Activated CD8-positive, alpha-beta T cell treated with anti-CD3 and anti-CD28 coated beads, Interleukin-2, amount 10 ng/mL, durations not matched to agents 7 days and 5 days (primary cell): ENCODE results near the gene DENND1A. TPM values are rescaled to one million over a fixed set of nuclear protein-coding genes. Genes with fewer than 3 reads are reported as not detected.
A peak's percentile ranks its signal among the peaks of the same experiment; 100 is the strongest.

Source experiments
- ATAC-seq: fragments of 150-1000 bp; cut with Tn5 transposase; one replicate; pipeline ENCODE4 v1.10.0; 2021; ENCODE audit warnings: moderate library complexity
- CTCF ChIA-PET: fragments of 350-600 bp; sonication (Branson Sonifier 250); formaldehyde crosslinking; loops from one replicate; lab custom pipeline; 2021; ENCODE audit warnings: antibody characterized with exemption; lab: Charles Lee
- POLR2A ChIA-PET: fragments of 350-600 bp; sonication (Branson Sonifier 250); formaldehyde crosslinking; loops from one replicate; lab custom pipeline; 2021; ENCODE audit warnings: antibody characterized with exemption; lab: Charles Lee
- DNase-seq: peaks from one replicate; pipeline ENCODE4 v3.0.0-alpha.2; 2020
- H3K27ac Mint-ChIP-seq: one replicate; pipeline ENCODE4 v1.8.0; 2021; ENCODE audit warnings: mild to moderate bottlenecking, mixed read lengths
- H3K27me3 Mint-ChIP-seq: one replicate; pipeline ENCODE4 v1.8.0; 2021; ENCODE audit warnings: low read depth, mixed read lengths
- H3K36me3 Mint-ChIP-seq: one replicate; pipeline ENCODE4 v1.8.0; 2021; ENCODE audit warnings: low read depth, mixed read lengths
- H3K4me1 Mint-ChIP-seq: one replicate; pipeline ENCODE4 v1.8.0; 2021; ENCODE audit warnings: low read depth, mixed read lengths
- H3K4me3 Mint-ChIP-seq: one replicate; pipeline ENCODE4 v1.8.0; 2021; ENCODE audit warnings: mild to moderate bottlenecking, mixed read lengths
- H3K9me3 Mint-ChIP-seq: one replicate; pipeline ENCODE4 v1.8.0; 2022; ENCODE audit warnings: mixed read lengths; ENCODE audit not compliant: insufficient read depth
- total RNA-seq, 2 experiments: library from RNA; stranded (reverse); gene quantifications; one replicate each; pipeline ENCODE4 v1.2.3, GENCODE V29; 2021

Gene DENND1A
- total RNA-seq, 2 experiments from 2014 or later, result 13.0 to 15.5 TPM

DNA sequence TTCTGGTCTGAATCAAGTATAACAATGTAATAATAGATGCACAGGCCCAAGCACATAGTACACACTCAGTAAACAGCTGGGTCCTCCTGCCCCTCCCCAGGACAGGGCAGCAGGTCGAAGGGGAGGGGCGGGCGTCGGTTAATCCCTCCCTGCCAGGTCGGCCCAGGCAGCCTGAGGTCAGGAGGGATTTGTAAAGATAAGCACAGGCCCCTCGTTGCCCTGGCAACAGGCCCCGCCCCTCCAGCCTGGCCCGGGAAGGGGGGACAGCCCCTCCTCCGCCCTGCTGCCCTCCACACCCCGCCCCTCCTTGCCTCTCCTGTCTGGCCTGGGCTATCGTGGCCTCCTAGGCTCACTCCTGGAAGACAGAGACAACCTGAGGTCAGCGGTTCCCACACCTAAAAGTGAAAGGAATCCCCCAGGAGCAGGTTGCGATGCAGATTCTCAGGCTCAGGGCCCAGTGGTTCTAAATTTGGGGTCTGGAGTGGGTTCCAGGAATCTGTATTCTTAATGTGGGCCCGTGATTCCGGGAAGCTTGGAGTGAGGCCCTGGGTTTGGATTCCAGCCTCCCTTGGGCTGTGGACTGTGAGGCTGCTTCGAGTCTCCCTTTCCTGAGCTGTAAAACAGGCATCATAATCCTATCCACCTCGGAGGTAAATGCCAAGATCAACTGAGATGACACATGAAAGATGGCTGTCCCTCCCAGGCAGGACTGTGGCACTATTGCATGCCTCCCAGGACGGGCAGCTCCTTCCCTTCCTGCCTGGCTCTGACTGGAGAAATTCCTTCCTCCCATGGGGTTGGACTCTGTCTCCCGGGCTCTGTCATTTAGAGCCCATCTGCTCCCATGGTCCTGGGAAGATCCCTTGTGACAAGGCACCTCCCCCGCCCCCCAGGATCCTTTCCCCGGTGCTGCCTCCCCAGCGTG is 569.5 kb downstream of the DENND1A start:
- ATAC-seq, result peak; percentile 59
- POLR2A ChIA-PET, result no interaction called here

DNA sequence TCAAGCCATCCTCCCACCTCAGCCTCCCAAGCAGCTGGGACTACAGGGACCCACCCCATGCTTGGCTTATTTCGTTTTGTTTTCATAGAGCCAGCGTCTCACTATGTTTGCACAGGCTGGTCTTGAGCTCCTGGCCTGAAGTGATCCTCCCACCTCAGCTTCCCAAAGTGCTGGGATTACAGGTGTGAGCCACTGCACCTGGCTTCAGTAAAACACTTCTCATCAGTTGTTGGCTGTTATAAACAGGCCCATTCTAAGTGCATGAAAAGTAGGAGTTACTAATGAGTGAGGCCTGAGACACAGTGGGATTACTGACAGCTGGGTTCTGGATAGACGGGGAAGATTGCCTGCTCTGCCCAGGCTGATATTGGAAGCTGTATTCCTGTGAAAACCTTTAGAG is 570.4 kb downstream of the DENND1A start:
- CTCF ChIA-PET, result interaction anchor here (1.0 to 1.7 kb wide), 3 partner anchors 9 to 37 kb away, joined by 3 to 7 read pairs (median 5); no protein-coding TSS in a partner anchor
- POLR2A ChIA-PET, result no interaction called here
- no peak overlapping the region for H3K4me3 Mint-ChIP-seq
- no peak overlapping the region for H3K27ac Mint-ChIP-seq
- H3K27me3 Mint-ChIP-seq, result no peaks in the 10 kb centered on the region
- no peak for ATAC-seq
- H3K4me1 Mint-ChIP-seq, result peaks cover 18% of the 10 kb centered on the region
- H3K9me3 Mint-ChIP-seq, result no peaks in the 10 kb centered on the region
- no peaks in the 10 kb centered on the region for H3K36me3 Mint-ChIP-seq
- DNase-seq, result no peak

More for the DNA sequence above, 569.5 kb downstream of the DENND1A start:
- peak; percentile 57 for DNase-seq
- no peak overlapping the region for H3K27ac Mint-ChIP-seq
- H3K36me3 Mint-ChIP-seq, result no peaks in the 10 kb centered on the region
- peaks cover 2% of the 10 kb centered on the region for H3K27me3 Mint-ChIP-seq
- no peak overlapping the region for H3K4me3 Mint-ChIP-seq
- CTCF ChIA-PET, result interaction anchor here (1.0 to 1.5 kb wide), 2 partner anchors 10 to 38 kb away, joined by 3 to 7 read pairs; no protein-coding TSS in a partner anchor
- peaks cover 18% of the 10 kb centered on the region for H3K4me1 Mint-ChIP-seq
- H3K9me3 Mint-ChIP-seq, result no peaks in the 10 kb centered on the region

DNA sequence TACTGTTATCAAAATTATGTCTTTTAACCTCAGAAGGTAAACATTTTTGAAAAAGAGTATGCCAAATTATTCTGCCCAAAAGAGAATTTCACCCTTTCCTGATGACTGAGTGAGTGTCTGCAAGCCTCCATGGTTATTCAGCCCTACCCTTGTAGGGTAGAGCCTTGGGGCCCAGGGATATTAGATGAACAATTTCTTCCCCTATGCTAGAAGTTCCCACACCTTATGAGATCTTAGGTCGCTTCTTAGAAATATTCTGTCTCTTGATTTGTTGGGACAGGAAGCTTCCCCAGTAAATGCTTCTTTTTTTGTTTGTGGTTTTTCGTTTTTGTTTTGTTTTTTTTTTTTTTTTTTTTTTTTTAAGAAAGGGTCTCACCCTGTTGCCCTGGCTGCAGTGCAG is 570.8 kb downstream of the DENND1A start:
- Mint-ChIP-seq H3K36me3 (no peaks in the 10 kb centered on the region), H3K27me3 (no peaks in the 10 kb centered on the region), H3K27ac (no peak overlapping the region), H3K9me3 (no peaks in the 10 kb centered on the region), H3K4me3 (no peak overlapping the region), H3K4me1 (peaks cover 19% of the 10 kb centered on the region)
- POLR2A ChIA-PET, result no interaction called here
- ATAC-seq, result no peak
- CTCF ChIA-PET, result interaction anchor here (1.0 to 1.7 kb wide), 3 partner anchors 9 to 36 kb away, joined by 3 to 7 read pairs (median 5); no protein-coding TSS in a partner anchor
- DNase-seq, result no peak

DNA sequence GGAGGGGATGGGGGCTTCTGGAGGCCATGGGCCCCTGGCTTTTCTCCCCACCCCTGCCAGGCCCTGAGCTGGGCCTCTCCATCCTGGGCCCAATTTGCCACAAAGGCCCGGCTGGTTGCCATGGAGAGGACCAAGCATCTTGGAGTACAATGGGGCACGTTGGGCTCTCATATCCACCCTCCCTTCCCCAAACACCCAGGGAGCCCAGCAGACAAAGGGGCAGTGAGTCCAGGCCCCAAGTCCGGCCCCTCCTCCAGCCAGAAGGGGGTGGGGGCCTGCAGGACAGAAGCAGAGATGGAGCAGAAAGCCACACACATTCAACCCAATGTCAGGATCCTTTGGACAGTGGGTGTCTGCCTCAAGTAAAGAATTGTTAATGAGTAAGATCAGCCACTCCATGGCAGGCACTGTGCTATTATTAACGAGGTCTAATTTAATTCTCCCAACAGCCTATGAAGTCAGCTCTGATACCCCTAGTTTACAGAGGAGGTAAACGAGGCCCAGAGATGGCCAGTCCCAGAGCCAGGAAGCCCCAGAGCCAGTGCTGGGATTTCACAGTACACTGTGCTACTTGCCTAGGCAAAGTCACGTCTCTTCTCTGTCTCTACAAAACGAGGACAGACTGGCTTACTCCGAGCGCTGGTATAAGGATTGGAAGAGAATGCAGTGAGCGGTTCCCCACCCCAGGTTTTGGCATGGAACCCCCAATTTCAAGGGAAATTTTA is 571.6 kb downstream of the DENND1A start:
- Mint-ChIP-seq H3K9me3 (no peaks in the 10 kb centered on the region), H3K4me1 (peaks cover 22% of the 10 kb centered on the region), H3K36me3 (no peaks in the 10 kb centered on the region)

DNA sequence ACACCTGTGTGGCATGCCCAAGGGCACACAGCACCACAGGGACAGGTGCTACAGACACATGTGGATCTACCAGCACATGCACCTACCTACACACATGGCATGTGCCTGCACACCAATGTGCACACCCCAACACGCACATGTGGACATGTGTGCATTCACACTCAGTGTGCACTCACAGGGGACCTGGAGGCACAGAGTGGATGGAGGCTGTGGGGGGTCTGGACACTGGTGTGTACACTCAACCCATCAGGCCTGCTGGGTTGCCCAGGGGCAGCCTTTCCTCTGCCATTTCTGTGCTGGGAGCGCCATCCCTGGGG is 572.2 kb downstream of the DENND1A start:
- Mint-ChIP-seq H3K9me3 (no peaks in the 10 kb centered on the region), H3K36me3 (no peaks in the 10 kb centered on the region), H3K4me1 (peaks cover 22% of the 10 kb centered on the region), H3K27ac (no peak overlapping the region), H3K27me3 (peaks cover 1% of the 10 kb centered on the region), H3K4me3 (no peak overlapping the region)
- ATAC-seq (no peak), DNase-seq (no peak)
- ChIA-PET CTCF (no interaction called here), POLR2A (no interaction called here)

More for the DNA sequence above, 571.6 kb downstream of the DENND1A start:
- H3K27me3 Mint-ChIP-seq, result no peaks in the 10 kb centered on the region
- ATAC-seq, result no peak
- DNase-seq, result no peak
- H3K27ac Mint-ChIP-seq, result no peak overlapping the region
- ChIA-PET POLR2A (no interaction called here), CTCF (interaction anchor here (1.7 kb wide), 1 partner anchor 28 kb away, joined by 5 read pairs; no protein-coding TSS in a partner anchor)
- H3K4me3 Mint-ChIP-seq, result no peak overlapping the region

DNA sequence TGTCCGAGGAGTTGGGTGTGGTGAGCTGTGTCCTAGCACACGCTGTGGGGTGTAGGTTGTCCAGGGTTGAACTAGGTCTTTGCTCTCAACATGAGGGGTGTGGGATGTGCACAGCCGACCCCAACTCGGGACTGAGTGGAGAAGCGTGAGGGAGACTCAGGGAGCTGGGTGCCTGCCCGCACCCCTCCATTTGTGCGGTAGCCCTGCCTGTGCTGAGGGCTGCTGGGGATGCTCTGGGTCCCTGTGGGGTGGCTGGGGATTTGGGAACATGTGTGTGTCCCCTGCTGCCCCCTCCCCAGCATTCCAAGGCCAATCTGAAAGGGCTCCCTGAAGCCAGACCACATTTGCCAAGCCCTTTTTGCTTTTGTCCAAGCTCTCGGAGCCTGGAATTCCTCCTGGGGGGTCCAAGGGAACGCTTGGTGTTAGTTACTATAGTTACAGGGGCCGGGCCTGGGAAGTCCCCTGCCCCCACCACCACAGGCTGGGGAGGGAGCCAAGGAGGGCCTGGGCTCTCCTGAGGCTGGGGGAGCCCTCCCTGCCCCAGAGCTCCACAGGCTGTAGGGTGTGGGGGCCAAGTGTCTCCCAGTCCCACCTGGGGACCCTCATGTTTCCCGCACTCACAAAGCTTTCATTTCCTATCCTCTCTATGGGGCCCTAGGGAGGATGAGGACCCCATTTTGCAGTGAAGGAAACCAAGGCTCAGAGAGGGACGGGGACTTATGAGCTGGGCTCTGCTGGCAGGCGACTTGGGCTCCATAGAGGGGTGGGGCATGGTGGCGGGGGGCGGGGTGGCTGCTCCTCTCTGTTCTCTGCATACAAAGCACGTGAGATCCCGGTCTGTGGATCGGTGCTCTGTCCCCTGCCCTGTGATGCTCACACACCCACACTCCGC is 572.8 kb downstream of the DENND1A start:
- ChIA-PET CTCF (interaction anchor here (0.8 kb wide), 1 partner anchor 28 kb away, joined by 4 read pairs; no protein-coding TSS in a partner anchor), POLR2A (no interaction called here)
- Mint-ChIP-seq H3K4me3 (no peak overlapping the region), H3K9me3 (no peaks in the 10 kb centered on the region), H3K36me3 (no peaks in the 10 kb centered on the region), H3K4me1 (peaks cover 22% of the 10 kb centered on the region), H3K27me3 (peaks cover 3% of the 10 kb centered on the region), H3K27ac (no peak overlapping the region)
- ATAC-seq (no peak), DNase-seq (no peak)

DNA sequence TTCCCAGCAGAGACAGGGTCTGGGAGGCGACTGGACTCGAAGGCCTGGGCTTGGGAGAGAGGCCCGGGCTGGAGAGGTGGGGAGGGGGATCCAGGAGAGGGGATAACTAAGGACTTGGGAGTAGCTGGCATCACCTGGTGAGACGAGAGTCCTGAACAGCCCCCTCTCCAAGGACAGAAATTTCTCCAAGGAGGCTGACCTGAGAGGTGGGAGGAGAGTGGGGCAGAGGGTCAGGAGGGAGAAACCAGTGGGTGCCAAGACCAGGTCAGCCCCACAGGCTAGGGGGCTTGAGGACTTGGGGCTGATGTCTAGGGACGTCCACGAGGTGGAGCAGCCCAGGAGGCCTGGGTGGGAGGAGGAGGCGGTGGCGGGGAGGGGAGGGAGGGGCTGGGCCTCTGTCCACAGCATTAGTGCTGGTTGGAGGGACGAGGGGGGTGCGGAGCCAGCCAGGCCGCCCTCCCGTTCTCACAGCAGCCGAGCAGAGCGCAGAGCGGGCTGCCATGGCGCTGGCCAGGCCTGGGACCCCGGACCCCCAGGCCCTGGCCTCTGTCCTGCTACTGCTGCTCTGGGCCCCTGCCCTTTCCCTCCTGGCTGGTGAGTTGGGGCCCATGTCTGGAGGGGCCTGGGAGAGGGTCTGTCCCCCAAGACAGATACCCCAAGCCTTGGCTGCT is 574.0 kb downstream of the DENND1A start, which contains the start of gene CRB2:
Gene CRB2 (plus strand): TSS at position 437 of the 671 bp plus-strand sequence. CDS start 64 bp downstream, at position 501.
- ATAC-seq (no peak), DNase-seq (no peak)
- Mint-ChIP-seq H3K27ac (no peak within 1 kb of the TSS), H3K4me3 (no peak within 1 kb of the TSS), H3K4me1 (peaks cover 22% of the 10 kb centered on the region), H3K36me3 (no peaks in the 10 kb centered on the region), H3K9me3 (no peaks in the 10 kb centered on the region), H3K27me3 (peaks cover 3% of the 10 kb centered on the region)
- ChIA-PET POLR2A (no interaction called here), CTCF (interaction anchor here (1.1 to 3.4 kb wide), 3 partner anchors 8 to 32 kb away, joined by 3 to 38 read pairs (median 5); no protein-coding TSS in a partner anchor)

DNA sequence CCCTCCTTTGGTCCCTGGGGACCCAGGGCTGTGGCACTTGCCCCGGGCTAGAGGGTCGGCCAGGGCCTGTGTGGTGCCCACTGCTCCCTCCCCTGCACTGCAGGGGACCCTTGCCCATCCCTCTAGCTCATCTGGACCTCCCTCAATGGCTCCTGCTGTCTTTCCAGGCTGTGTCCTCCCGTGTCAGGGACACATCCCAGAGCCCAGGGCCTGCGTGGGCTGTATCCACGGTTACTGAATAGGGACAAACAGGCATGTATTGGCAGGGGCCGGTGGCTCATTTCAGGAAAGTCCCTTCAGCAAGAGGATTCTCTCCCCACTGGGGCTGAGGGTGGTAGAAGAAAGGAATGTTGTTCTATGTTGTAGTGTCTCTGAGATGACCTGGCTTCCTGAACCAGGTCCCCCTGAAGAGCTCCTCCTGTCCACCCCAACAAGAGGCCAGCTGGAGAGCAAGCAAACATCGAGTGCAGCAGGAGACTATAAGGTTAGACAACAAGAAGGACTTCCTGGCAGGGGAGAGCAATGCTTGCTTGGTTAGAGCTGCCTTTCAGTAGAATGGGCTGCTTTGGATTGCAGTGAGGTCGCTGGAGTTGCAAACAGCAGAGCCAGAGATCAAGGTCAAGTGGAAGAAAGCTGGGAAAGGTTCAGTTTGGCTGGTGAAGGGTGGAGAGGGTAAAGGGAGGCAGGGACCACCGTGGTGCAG is 575.0 kb downstream of the DENND1A start:
- Mint-ChIP-seq H3K27ac (no peak overlapping the region), H3K36me3 (no peaks in the 10 kb centered on the region), H3K27me3 (peaks cover 3% of the 10 kb centered on the region), H3K9me3 (no peaks in the 10 kb centered on the region), H3K4me3 (no peak overlapping the region), H3K4me1 (peaks cover 20% of the 10 kb centered on the region)
- ATAC-seq, result no peak
- CTCF ChIA-PET, result interaction anchor here (0.6 to 3.4 kb wide), 30 partner anchors 9 to 686 kb away, joined by 3 to 38 read pairs (median 4); no protein-coding TSS in a partner anchor
- DNase-seq, result no peak
- POLR2A ChIA-PET, result interaction anchor here (1.0 kb wide), 1 partner anchor 15 kb away, joined by 3 read pairs; no protein-coding TSS in a partner anchor

DNA sequence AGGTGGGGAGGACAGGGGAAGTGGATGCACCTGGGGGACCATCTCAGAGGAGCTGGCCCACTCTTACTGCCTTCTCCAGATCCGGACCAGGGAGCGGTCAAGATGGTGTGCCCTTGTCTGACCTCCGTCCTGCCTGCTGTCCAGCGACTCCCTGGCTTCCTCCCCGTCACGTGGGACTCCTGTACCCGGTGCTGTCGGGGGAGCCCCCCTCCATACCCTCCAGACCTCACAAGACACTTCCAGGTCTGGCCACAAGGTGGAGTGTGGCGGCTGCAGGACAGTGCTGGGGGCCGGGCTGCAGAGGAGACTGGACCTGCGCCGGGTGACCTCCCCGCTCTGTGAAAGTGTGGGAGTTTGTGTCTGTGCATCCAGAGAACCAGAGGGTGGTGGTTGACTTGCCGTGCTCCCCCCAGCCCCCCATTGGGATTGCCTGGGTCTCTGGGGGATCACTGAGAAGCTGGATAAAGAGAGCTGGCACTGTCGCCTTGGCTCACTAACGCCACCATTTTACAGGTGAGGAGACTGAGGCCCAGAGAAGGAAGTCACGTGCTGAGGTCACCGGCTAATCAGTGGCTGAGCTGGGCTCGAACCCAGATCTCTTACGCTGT is 575.8 kb downstream of the DENND1A start:
- no peak overlapping the region for H3K27ac Mint-ChIP-seq
- ChIA-PET CTCF (interaction anchor here (0.6 to 3.4 kb wide), 28 partner anchors 10 to 687 kb away, joined by 3 to 38 read pairs (median 4); no protein-coding TSS in a partner anchor), POLR2A (interaction anchor here (1.0 kb wide), 1 partner anchor 14 kb away, joined by 3 read pairs; no protein-coding TSS in a partner anchor)
- DNase-seq (peak; percentile 69), ATAC-seq (peak; percentile 74)
- H3K4me1 Mint-ChIP-seq, result peaks cover 11% of the 10 kb centered on the region
- peaks cover 3% of the 10 kb centered on the region for H3K27me3 Mint-ChIP-seq
- no peak overlapping the region for H3K4me3 Mint-ChIP-seq
- H3K9me3 Mint-ChIP-seq, result no peaks in the 10 kb centered on the region
- H3K36me3 Mint-ChIP-seq, result no peaks in the 10 kb centered on the region

DNA sequence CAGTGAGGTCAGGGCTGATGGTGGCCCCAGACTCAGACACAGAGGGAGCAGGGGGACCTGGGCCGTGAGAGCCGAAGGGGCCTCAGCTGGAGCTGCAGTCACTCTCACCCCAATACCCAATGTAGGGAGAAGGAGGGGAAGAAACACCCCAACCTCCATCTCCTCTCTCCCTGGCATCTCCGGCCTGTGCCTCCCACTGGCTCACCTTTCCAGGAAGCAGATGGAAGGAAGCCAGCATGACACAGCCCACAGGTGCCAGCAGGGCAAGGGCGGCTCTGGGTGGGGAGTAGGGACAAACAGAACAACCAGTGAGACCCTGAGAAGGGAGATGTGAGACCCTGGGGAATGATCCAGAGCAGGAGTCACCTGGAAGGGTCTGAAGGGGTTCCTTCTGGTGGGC is 576.9 kb downstream of the DENND1A start:
- POLR2A ChIA-PET, result no interaction called here
- CTCF ChIA-PET, result interaction anchor here (0.5 to 3.4 kb wide), 3 partner anchors 33 to 251 kb away, joined by 3 to 38 read pairs (median 4); no protein-coding TSS in a partner anchor
- DNase-seq (no peak), ATAC-seq (no peak)
- Mint-ChIP-seq H3K4me3 (no peak overlapping the region), H3K9me3 (no peaks in the 10 kb centered on the region), H3K4me1 (peaks cover 4% of the 10 kb centered on the region), H3K27me3 (peaks cover 3% of the 10 kb centered on the region), H3K36me3 (no peaks in the 10 kb centered on the region), H3K27ac (no peak overlapping the region)
